Spinal cord (tissue), 10 donors: ENCODE data around the gene LRRC61. TPM values are rescaled to one million over a fixed set of nuclear protein-coding genes. Genes with fewer than 3 reads are reported as not detected.
A peak's percentile ranks its signal among the peaks of the same experiment; 100 is the strongest.
"Not testable (repeated sequence)": the region's sequence is repeated elsewhere in the genome, so short reads cannot be mapped to it uniquely, and the experiment has no call there.

Experiments
- DNase-seq, 6 donors: peaks; one replicate each; pipeline versions ENCODE4 v3.0.0 to v3.0.0-alpha.2; 2013 to 2015; ENCODE audit warnings: low spot score in 6 of 6, low read depth in 4 of 6
- H3K27ac ChIP-seq: one replicate; pipeline ENCODE4 v1.5.1; 2013; ENCODE audit warnings: low read depth, low read length, control low read depth
- H3K27me3 ChIP-seq: one replicate; pipeline ENCODE4 v1.6.1; 2013; ENCODE audit warnings: low read length; ENCODE audit not compliant: control insufficient read depth, insufficient read depth
- H3K36me3 ChIP-seq: one replicate; pipeline ENCODE4 v1.6.1; 2013; ENCODE audit warnings: low read length; ENCODE audit not compliant: control insufficient read depth, insufficient read depth
- H3K4me1 ChIP-seq: one replicate; pipeline ENCODE4 v1.6.1; 2013; ENCODE audit warnings: low read length; ENCODE audit not compliant: control insufficient read depth, insufficient read depth
- H3K4me3 ChIP-seq: one replicate; pipeline ENCODE4 v1.5.1; 2013; ENCODE audit warnings: low read depth, low read length, control low read depth
- H3K9me3 ChIP-seq: one replicate; pipeline ENCODE4 v1.6.1; 2013; ENCODE audit warnings: low read length; ENCODE audit not compliant: control insufficient read depth, insufficient read depth
- WGBS: methylation state at CpG from one replicate; pipeline ENCODE4 v1.1.5; 2013; ENCODE audit warnings: missing lambda C conversion rate; ENCODE audit not compliant: insufficient coverage; 5-methylcytosine and 5-hydroxymethylcytosine counted together
- polyA plus RNA-seq, 2 donors: library from polyadenylated mRNA; unstranded; fragments of 120-200 nt; gene quantifications; one replicate each; pipeline ENCODE4 v1.2.1, GENCODE V29; 2013; ENCODE audit not compliant: insufficient read length in 2 of 2
- total RNA-seq, 2 donors: library from RNA; depleted of rRNA in 1 of 2; stranded (reverse); fragments of 120-200 nt in 1 of 2; fragments of >200 nt in 1 of 2; gene quantifications; one replicate each; pipeline versions ENCODE4 v1.2.3 to v1.2.4, GENCODE V29; 2013 to 2014
- donor health status: healthy.

Gene LRRC61
- total and polyA plus RNA-seq, 4 donors = 8.1 to 38.6 (median 23.5) TPM

GRCh38 chr7:150316987-150317386 is 6.2 kb upstream of the LRRC61 start:
- not testable (repeated sequence) for H3K36me3 ChIP-seq, H3K27ac ChIP-seq, H3K9me3 ChIP-seq, DNase-seq, H3K4me3 ChIP-seq, H3K4me1 ChIP-seq, H3K27me3 ChIP-seq
- WGBS = 89% methylated on average over 4 of the region's 6 CpGs

GRCh38 chr7:150317748-150318444 is 5.3 kb upstream of the LRRC61 start:
- no peak for DNase-seq
- no peak overlapping the region for H3K27ac ChIP-seq
- no peaks in the 10 kb centered on the region for H3K9me3 ChIP-seq
- H3K36me3 ChIP-seq = no peaks in the 10 kb centered on the region
- H3K27me3 ChIP-seq = no peaks in the 10 kb centered on the region
- no peak overlapping the region for H3K4me3 ChIP-seq
- WGBS = 42% methylated on average over 6 of the region's 7 CpGs
- peaks cover 4% of the 10 kb centered on the region for H3K4me1 ChIP-seq

DNA sequence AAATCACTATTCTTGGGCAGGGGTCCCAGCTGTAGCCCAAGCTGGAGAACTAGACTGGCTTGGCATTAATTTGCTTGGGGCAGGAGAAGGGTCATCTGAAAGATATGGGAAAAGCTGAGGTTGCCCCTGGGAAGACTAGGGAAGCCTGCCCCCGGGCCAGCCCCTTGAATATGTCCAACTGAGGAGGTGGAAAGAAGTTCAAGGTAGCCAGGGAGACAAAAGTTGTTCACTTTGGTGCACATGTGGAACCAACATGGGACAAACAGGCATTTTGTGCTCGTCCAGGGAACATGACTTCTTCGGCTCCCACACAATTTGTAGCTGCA is 1.4 kb upstream of the LRRC61 start:
- Histone ChIP-seq H3K36me3 (peaks cover 18% of the 10 kb centered on the region), H3K27me3 (no peaks in the 10 kb centered on the region), H3K27ac (no peak overlapping the region), H3K4me3 (no peak overlapping the region), H3K4me1 (peaks cover 24% of the 10 kb centered on the region), H3K9me3 (no peaks in the 10 kb centered on the region)
- DNase-seq = no peak
- 100% methylated on average over 3 of the region's 3 CpGs for WGBS

- no peak overlapping the region for H3K27ac ChIP-seq
- 66% methylated on average over 2 of the region's 4 CpGs for WGBS
- H3K9me3 ChIP-seq = no peaks in the 10 kb centered on the region
- peaks cover 24% of the 10 kb centered on the region for H3K4me1 ChIP-seq
- H3K4me3 ChIP-seq = peak overlapping the region; percentile 47
- peak in 2 of 6 donors; percentile 40 to 51 for DNase-seq
- H3K36me3 ChIP-seq = peaks cover 22% of the 10 kb centered on the region
- no peaks in the 10 kb centered on the region for H3K27me3 ChIP-seq
Observed at GRCh38 chr7:150322114-150322832, 882 bp upstream of the LRRC61 start.

GRCh38 chr7:150323682-150324372 is 672 bp downstream of the LRRC61 start:
- Histone ChIP-seq H3K27me3 (no peaks in the 10 kb centered on the region), H3K36me3 (peaks cover 33% of the 10 kb centered on the region), H3K27ac (no peak overlapping the region), H3K4me1 (peaks cover 24% of the 10 kb centered on the region), H3K4me3 (peak overlapping the region; percentile 47), H3K9me3 (no peaks in the 10 kb centered on the region)
- peak in 2 of 6 donors; percentile 46 to 59 for DNase-seq
- 18% methylated on average over 8 of the region's 16 CpGs for WGBS

GRCh38 chr7:150324373-150324961 is 1.3 kb downstream of the LRRC61 start:
- H3K27ac ChIP-seq = no peak overlapping the region
- H3K36me3 ChIP-seq = peaks cover 39% of the 10 kb centered on the region
- peaks cover 24% of the 10 kb centered on the region for H3K4me1 ChIP-seq
- peak overlapping the region; percentile 47 for H3K4me3 ChIP-seq
- no peak for DNase-seq
- WGBS = 54% methylated on average over 12 of the region's 12 CpGs
- no peaks in the 10 kb centered on the region for H3K27me3 ChIP-seq
- no peaks in the 10 kb centered on the region for H3K9me3 ChIP-seq

- Histone ChIP-seq H3K4me3 (no peak overlapping the region), H3K27ac (no peak overlapping the region), H3K36me3 (peaks cover 46% of the 10 kb centered on the region), H3K27me3 (no peaks in the 10 kb centered on the region), H3K4me1 (peaks cover 28% of the 10 kb centered on the region), H3K9me3 (no peaks in the 10 kb centered on the region)
- DNase-seq = no peak
- WGBS = 95% methylated on average over 7 of the region's 10 CpGs
Observed at GRCh38 chr7:150325110-150325611, 2.0 kb downstream of the LRRC61 start.

DNA sequence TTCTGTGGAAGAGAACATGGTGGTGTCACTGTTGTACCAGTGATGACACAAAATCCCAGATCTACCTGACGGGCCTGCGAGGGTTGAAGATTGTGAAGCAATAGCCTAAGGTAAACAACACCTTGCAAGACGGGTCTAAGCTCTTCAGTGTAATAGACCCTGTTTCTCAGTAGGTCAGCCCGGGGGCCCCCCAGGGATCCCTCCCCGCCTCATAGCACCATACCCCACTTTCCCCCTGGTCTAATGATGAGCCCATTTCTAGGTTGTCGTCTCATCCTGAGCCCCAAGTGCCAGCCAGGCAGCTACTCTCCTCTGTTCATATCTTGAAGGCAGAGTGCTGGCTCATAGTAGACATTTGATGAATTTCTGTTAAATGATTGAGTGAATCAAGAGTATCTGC is 2.7 kb downstream of the LRRC61 start:
- WGBS = 100% methylated on average over 1 of the region's 6 CpGs

DNA sequence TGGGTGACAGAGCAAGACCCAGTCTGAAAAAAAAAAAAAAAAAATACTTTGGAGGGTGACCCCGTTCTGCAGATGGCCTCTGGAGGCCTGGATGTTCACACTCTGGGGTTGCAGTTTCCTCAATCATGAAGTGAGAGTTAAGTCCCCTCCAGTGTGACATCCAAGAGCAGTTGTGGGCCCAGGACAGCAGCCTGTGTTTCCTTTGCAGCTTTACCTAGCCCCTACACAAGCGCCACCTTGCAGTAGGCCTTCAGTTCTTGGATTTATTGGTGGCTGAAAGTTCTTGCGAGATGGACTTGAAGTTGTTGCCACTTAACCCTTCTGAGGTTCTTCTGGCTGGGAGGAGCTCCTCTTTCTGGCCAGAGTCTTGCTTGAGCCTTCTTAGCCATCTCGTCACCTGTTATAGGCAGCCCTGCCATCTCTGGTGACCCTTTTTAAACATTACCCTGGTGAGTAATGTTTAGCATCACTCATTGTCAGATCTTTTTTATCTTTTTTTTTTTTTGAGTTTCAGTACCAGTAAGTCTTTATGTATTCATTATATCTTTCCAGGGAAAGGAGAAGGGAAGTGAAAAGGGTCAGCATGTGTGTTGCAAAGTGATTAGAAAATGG is 3.6 kb downstream of the LRRC61 start:
- Histone ChIP-seq H3K4me3 (no peak overlapping the region), H3K27ac (no peak overlapping the region), H3K9me3 (no peaks in the 10 kb centered on the region), H3K27me3 (no peaks in the 10 kb centered on the region), H3K4me1 (peaks cover 31% of the 10 kb centered on the region), H3K36me3 (peaks cover 60% of the 10 kb centered on the region)
- no peak for DNase-seq
- 93% methylated on average over 2 of the region's 4 CpGs for WGBS

More for the DNA sequence above, 2.7 kb downstream of the LRRC61 start:
- no peak overlapping the region for H3K27ac ChIP-seq
- no peak overlapping the region for H3K4me3 ChIP-seq
- no peaks in the 10 kb centered on the region for H3K9me3 ChIP-seq
- no peaks in the 10 kb centered on the region for H3K27me3 ChIP-seq
- H3K36me3 ChIP-seq = peaks cover 53% of the 10 kb centered on the region
- H3K4me1 ChIP-seq = peaks cover 31% of the 10 kb centered on the region
- DNase-seq = no peak
